GM12801 (cell line): ENCODE measurements around the gene PDE1A.

ENCODE experiments used
- CTCF ChIP-seq: IDR thresholded peaks from one replicate; pipeline ENCODE4 v1.5.1; 2011; ENCODE audit warnings: control low read depth; ENCODE audit not compliant: insufficient read length; ENCODE audit errors: extremely low read depth

PDE1A gene

DNA sequence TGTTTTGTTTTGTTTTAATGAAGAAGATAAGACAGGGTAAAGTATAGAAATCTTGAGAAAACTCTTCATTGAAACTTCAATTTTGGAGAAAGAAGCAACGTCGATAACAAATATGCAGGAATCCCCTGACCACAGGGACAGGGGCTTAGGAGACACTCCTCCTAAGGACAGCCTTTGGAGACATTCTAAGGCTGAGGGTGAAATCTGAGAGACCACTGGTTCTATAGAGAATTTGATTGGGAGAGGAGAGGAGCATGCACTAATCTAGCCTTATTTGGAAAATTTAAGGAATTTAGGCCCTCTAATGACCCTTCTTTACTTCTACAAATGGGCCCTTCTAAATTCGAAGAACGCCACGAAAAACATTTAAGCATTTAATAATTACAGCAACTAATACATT is 233.5 kb downstream of the PDE1A start:
- no peak for TF ChIP-seq CTCF

DNA sequence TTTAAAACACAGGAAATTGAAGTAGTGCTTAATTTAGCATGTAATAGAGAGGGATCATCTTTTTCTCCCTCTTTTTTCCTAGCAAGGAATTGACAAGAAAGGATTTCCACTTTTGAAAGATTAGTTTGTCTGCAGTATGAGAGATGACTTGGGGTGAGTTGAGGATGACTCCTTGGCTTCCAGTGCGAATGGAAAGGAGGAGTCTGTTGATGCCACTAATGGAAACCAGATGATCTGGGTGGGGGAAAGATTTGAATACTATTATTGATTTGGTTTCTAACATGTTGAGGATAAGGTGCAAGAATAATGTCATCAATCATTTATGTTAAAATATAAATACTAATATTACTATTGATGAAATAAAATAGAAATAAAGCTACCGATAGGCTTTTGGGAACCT is 235.8 kb downstream of the PDE1A start:
- no peak for TF ChIP-seq CTCF

GRCh38 chr2:182187130-182187529 is 239.7 kb downstream of the PDE1A start:
- TF ChIP-seq CTCF, result no peak

DNA sequence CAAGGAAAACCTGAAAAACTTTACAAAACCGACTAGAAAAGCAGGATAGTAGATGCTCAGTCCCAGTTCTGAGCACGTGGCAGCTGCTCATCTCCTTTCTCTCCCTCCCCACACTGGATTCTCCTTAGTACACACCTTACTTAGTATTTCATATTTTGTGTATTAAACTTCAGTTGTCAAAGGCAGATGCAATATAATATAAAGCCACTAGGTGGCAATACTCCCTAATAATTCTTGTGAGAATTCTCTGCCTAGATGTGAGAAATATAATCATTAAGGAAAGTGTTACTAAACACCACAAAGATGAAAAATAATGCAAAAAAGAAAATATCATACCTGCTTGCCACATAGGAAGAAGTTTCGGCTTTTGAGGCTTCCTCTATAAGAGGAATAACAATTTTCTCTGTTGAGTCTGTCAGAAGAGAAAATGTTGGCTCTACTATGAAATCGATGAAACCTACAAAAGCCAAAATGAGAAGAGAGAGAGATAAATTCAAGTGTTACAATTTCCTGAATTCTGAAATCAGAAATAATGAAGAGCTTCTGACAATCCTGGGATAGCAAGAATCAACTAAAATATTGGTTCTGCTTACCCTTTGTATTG is 240.6 kb downstream of the PDE1A start:
- no peak for TF ChIP-seq CTCF

DNA sequence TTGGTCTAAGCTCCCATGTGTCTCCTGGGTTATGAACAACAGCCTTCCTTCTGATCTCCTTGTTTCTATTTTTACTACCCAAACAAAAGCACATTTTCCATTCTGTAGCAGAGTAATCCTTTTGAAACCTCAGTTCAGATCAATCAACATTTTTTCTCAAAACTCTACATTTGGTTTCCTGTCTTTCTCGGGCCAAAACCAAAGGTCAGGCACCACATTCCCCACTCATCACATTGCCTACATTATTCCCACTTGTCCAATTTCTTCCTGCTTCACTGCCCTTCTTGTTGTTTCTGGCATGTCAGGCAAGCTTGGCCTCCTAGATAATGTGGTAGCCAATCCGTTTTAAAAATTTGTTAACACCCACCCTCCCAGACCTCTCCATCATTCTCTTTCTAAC is 244.4 kb downstream of the PDE1A start:
- no peak for TF ChIP-seq CTCF

GRCh38 chr2:182181381-182181780 is 245.5 kb downstream of the PDE1A start:
- no peak for TF ChIP-seq CTCF

- no peak for TF ChIP-seq CTCF
These were observed 247.7 kb downstream of the PDE1A start for GRCh38 chr2:182179176-182179575.

GRCh38 chr2:182173944-182174622 is 252.8 kb downstream of the PDE1A start:
- TF ChIP-seq CTCF, result no peak
